Measurements from ENCODE around the gene LRBA.

LRBA gene

GRCh38 chr4:150495550-150495949 is 519.5 kb downstream of the LRBA start:
- DNase-seq (ENCODE audit: low spot score) = no peak

DNA sequence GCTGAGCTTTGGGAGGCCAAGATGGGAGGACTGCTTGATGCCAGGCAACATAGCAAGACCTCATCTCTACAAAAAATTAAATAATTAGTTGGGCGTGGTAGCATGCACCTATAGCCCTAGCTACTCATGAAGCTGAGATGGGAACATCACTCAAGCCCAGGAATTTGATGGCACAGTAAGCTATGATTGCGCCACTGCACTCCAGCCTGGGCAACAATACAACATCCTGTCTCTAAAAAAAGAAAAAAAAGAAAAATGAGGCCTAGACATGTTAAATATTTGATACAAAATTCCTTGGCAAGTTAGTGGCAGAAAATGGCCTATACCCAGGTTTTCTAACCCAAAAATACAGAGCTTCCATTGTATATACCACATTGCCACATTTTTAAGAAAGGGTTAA is 521.2 kb downstream of the LRBA start:
- no peak for DNase-seq (ENCODE audit: low spot score)

GRCh38 chr4:150491132-150492049 is 523.7 kb downstream of the LRBA start:
- no peak for DNase-seq (ENCODE audit: low spot score)

DNA sequence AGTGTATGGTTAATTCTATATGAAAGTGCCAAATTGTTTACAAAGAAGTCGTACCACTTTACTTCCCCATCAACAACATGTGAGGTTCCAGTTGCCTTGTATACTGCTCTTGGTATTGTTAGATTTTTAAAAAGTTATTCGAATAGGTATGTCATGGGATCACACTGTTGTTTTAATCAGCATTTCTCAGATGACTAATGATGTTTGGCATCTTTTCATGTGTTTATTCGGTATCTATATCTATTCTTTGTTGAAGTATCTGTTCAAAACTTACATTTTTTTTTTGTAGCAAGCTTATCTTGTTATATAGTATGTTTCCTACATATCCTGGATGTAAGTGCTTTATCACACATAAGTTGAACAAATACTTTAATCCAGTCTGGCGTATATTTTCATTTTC is 532.5 kb downstream of the LRBA start:
- DNase-seq (ENCODE audit: low spot score) = no peak

- DNase-seq (ENCODE audit: low spot score) = no peak
Observed at GRCh38 chr4:150479657-150480056, 535.4 kb downstream of the LRBA start.

GRCh38 chr4:150477869-150478268 is 537.2 kb downstream of the LRBA start:
- no peak for DNase-seq (ENCODE audit: low spot score)

- DNase-seq (ENCODE audit: low spot score) = no peak
Observed at GRCh38 chr4:150476776-150477175, 538.3 kb downstream of the LRBA start.

- DNase-seq (ENCODE audit: low spot score) = no peak
Observed at GRCh38 chr4:150475763-150476162, 539.3 kb downstream of the LRBA start.

DNA sequence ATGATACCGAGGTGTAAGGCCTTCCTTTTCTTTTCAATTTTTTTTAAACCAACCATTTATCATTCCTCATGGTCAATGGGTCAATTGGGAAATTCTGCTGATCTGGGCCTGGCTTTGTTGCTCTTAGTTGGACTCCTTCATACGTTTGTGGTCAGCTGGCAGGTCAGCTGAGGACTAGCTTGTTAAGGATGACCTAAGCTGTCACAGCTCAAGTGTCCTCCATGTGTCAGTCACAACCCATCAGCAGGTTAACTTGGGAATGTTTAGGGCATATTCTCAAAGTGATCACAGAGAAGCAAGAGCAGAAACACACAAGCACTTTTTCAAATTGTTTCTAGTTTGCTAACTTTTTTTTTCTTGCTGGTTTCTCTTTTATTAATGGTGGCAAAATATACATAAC is 550.6 kb downstream of the LRBA start:
- no peak for DNase-seq (ENCODE audit: low spot score)

GRCh38 chr4:150462743-150463142 is 552.3 kb downstream of the LRBA start:
- no peak for DNase-seq (ENCODE audit: low spot score)

- no peak for DNase-seq (ENCODE audit: low spot score)
Observed at GRCh38 chr4:150461957-150462356, 553.1 kb downstream of the LRBA start.

- DNase-seq (ENCODE audit: low spot score) = no peak
Observed at GRCh38 chr4:150457802-150458201, 557.3 kb downstream of the LRBA start.

GRCh38 chr4:150451883-150452282 is 563.2 kb downstream of the LRBA start:
- DNase-seq (ENCODE audit: low spot score) = no peak

GRCh38 chr4:150447356-150447755 is 567.7 kb downstream of the LRBA start:
- no peak for DNase-seq (ENCODE audit: low spot score)

DNA sequence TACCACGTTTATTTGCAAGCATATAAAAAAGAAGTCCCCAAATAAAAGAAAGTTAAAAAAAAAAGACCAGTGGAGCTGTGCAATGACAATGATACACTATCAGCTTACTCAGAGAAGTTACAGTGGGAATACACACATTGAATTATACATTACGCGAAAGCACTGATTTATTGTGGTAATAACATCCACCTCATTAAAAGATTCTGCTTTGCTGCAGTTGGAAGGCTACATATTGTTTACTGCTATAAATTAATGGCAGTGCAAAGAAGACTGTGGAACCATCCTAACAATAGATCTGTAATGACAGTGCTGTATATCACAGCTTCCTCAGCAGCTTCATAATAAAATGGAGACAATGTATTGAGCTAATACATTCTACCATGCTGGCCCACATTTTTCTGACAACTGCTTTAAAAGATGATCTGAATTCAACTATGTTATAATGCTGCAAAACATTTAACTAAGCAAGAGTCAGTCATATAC is 575.6 kb downstream of the LRBA start:
- no peak for DNase-seq (ENCODE audit: low spot score)

DNA sequence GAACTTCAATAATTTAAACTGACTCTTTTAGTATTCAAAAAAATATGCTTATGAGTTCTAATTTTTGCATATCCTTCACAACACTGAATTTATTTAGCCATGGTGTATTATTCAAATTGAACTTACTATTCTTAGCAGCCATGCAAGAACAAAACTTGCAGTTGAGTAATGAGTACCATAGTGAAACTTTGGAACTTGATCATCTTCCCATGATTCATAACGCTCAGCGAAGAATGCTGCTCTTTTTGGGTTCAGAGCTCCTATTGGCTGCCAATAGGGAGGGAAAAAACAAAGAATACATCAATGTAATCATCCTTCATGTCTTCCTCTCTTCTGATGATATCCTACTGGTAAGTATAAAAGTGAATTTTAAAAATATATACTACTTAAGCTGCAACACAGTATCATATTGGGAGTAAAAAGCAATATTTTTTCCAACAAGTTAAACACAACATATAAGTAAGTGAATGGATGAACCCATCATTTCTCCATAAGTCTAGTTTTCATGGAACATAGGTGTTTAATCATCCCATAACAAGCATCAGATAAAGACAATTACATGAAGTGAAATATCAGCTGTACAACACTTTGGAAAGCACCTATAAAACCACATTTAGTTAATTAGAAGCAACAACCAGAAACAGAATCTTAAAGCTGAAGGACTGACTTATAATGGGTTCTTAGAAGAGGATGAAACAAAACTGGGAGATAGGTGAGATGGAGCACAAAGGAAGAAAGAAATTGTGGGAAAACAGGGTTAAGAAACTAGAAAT is 578.3 kb downstream of the LRBA start:
- DNase-seq (ENCODE audit: low spot score) = no peak

GRCh38 chr4:150431221-150431620 is 583.9 kb downstream of the LRBA start:
- no peak for DNase-seq (ENCODE audit: low spot score)

- no peak for DNase-seq (ENCODE audit: low spot score)
Observed at GRCh38 chr4:150425161-150425560, 589.9 kb downstream of the LRBA start.

GRCh38 chr4:150423503-150423902 is 591.6 kb downstream of the LRBA start:
- no peak for DNase-seq (ENCODE audit: low spot score)

DNA sequence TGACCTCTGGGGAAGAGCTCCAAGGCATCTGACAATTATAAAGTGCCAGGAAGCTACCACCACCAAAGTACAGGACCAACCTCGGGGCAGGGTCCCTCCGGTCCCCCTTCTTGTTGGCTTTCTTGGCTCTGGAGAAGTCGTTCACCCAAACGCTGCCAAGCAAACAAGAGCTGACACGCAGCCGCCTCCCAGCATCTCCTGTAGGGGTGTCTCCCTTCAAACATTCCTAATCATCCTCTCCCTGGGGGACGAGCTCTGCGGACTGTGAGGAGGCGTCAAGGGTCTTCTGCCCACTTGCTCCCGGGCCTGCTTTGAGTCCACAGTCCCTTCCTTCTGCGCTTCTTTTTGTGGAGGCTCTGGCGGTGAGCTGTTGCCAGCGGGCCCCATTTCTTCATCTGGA is 592.0 kb downstream of the LRBA start:
- DNase-seq (ENCODE audit: low spot score) = no peak

DNA sequence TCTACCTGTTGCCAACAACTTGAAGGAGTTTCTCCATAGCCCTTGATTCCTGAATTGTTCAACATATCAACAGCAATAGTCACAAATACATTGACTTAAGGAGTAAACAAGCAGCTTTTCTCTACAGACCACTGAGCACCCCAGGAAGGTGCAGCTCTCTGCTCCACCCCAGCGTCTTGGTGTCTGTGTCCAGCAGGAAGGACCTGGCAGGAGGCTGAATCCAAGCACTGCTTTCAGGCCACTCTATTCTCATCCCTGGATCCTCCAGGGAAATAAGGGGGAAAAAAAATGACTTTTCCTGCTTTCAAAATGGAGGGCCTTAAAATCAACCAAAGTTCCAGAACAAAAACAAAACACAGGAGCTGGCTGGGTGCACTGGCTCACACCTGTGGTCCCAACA is 593.5 kb downstream of the LRBA start:
- no peak for DNase-seq (ENCODE audit: low spot score)

GRCh38 chr4:150419939-150420338 is 595.1 kb downstream of the LRBA start:
- DNase-seq (ENCODE audit: low spot score) = no peak

GRCh38 chr4:150418757-150419410 is 596.2 kb downstream of the LRBA start:
- no peak for DNase-seq (ENCODE audit: low spot score)
